ENCODE measurements around the gene GLTPD2.

DNA sequence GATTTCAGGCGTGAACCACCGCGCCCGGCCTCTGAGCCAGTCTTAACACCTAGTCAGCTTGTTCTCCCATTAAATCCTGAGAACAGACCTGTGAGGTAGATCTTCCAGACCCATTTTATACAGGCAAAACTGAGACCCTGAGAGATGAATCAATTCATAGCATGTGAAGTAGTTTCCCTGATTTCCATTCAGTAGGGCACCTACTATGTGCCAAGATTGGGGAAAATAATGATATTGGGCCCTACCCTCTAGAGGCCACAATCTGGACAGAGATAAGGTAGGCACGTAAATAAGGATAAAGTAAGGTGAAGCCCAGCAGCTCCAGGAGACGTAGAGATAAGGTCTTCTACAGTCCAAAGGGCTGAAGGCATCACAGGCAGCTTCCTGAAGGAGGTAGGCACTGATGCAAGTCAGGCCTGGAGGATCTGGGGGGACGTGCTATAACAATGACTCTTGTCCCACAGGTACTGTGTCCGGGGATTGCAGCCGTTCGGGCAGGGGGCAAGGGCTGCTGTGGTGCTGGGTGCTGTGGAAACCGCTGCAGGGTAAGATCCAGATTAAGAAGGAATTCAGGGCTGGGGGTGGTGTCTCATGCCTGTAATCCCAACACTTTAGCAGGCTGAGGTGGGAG lies 8.3 kb upstream of the GLTPD2 start:
- TF ChIP-seq TAF1 (IDR thresholded peaks at IDR 0.05; ENCODE audit: low read depth, low read length) (no peak), POLR2A (IDR thresholded peaks at IDR 0.05; ENCODE audit: low read depth, low read length) (no peak)
